HUDEP-2 (cell line): ENCODE measurements around the gene ZC3H18.

Source experiments
- DNase-seq, 76 experiments: peaks; one replicate each; lab custom pipeline; 2025; ENCODE audit not compliant: unreplicated experiment in 76 of 76; lab: John Stamatoyannopoulos, UW

The ZC3H18 gene

GRCh38 chr16:88619859-88620815, 49.9 kb downstream of the ZC3H18 start:
- no peak for DNase-seq

- no peak for DNase-seq
Measured at GRCh38 chr16:88622125-88622524, 51.9 kb downstream of the ZC3H18 start.

GRCh38 chr16:88622866-88623265, 52.7 kb downstream of the ZC3H18 start:
- DNase-seq = no peak

- no peak for DNase-seq
Measured at GRCh38 chr16:88623858-88624257, 53.7 kb downstream of the ZC3H18 start.

- DNase-seq = no peak
Measured at GRCh38 chr16:88624481-88624880, 54.3 kb downstream of the ZC3H18 start.

GRCh38 chr16:88624977-88625576, 54.9 kb downstream of the ZC3H18 start:
- no peak for DNase-seq

- DNase-seq = no peak
Measured at GRCh38 chr16:88626646-88627045, 56.4 kb downstream of the ZC3H18 start.

- no peak for DNase-seq
Measured at GRCh38 chr16:88627531-88628411, 57.6 kb downstream of the ZC3H18 start.

GRCh38 chr16:88628512-88628974, 58.3 kb downstream of the ZC3H18 start:
- peak in 39 of 76 experiments; percentile 3 to 56 (median 25) for DNase-seq

GRCh38 chr16:88629835-88630234, 59.6 kb downstream of the ZC3H18 start:
- DNase-seq = no peak

- no peak for DNase-seq
Measured at GRCh38 chr16:88630433-88630832, 60.2 kb downstream of the ZC3H18 start.

GRCh38 chr16:88630941-88631340, 60.7 kb downstream of the ZC3H18 start:
- no peak for DNase-seq

GRCh38 chr16:88631384-88631783, 61.2 kb downstream of the ZC3H18 start:
- no peak for DNase-seq

GRCh38 chr16:88631920-88632586, 61.9 kb downstream of the ZC3H18 start:
- DNase-seq = no peak

- DNase-seq = no peak
Measured at GRCh38 chr16:88632587-88632930, 62.4 kb downstream of the ZC3H18 start.

GRCh38 chr16:88633684-88634140, 63.5 kb downstream of the ZC3H18 start:
- peak in 9 of 76 experiments; percentile 3 to 43 (median 20) for DNase-seq

- DNase-seq = peak in 36 of 76 experiments; percentile 6 to 74 (median 28)
Measured at GRCh38 chr16:88634141-88634993, 64.2 kb downstream of the ZC3H18 start.

- DNase-seq = peak in 4 of 76 experiments; percentile 17 to 49 (median 27)
Measured at GRCh38 chr16:88634994-88635670, 64.9 kb downstream of the ZC3H18 start.
